IMR-90 (cell line): ENCODE data around the gene SLC2A10. TPM values are rescaled to one million over a fixed set of nuclear protein-coding genes. Genes with fewer than 3 reads are reported as not detected.

Experiments
- ATAC-seq: fragments of 200-7000 bp; cut with Tn5 transposase; 2 replicates; pipeline ENCODE4 v1.9.1; 2020; ENCODE audit warnings: low read depth, mild to moderate bottlenecking, moderate library complexity
- BruUV-seq: library from RNA; stranded (reverse); fragments of 400-500 nt; replicated peaks from 2 replicates; lab custom pipeline; 2021; lab: Mats Ljungman, UMichigan
- CTCF ChIA-PET: fragments of 300-600 bp; formaldehyde crosslinking; extraction: SDS; loops from one replicate; lab custom pipeline; 2021; ENCODE audit warnings: antibody characterized with exemption; lab: Yijun Ruan, JAX
- POLR2A ChIA-PET: fragments of 300-600 bp; sonication (Branson Sonifier 250); formaldehyde crosslinking; loops from one replicate; lab custom pipeline; 2022; ENCODE audit warnings: antibody characterized with exemption; ENCODE audit not compliant: unreplicated experiment; lab: Charles Lee
- DNase-seq: peaks from one replicate; pipeline ENCODE4 v3.0.0; 2013
- H2AFZ ChIP-seq: replicated peaks from 2 replicates; pipeline ENCODE3; 2013; ENCODE audit warnings: low read length, mild to moderate bottlenecking; ENCODE audit not compliant: poor library complexity
- H2AK5ac ChIP-seq: 2 replicates; pipeline ENCODE4 v1.6.1; 2013; ENCODE audit warnings: low read depth, low read length, inconsistent platforms
- H2AK9ac ChIP-seq: replicated peaks from 2 replicates; pipeline ENCODE3; 2013; ENCODE audit warnings: mild to moderate bottlenecking, low read depth, low read length, moderate library complexity; ENCODE audit not compliant: poor library complexity
- H2BK120ac ChIP-seq: 2 replicates; pipeline ENCODE4 v1.6.1; 2013; ENCODE audit warnings: low read depth, low read length, inconsistent platforms
- H2BK15ac ChIP-seq: 3 replicates; pipeline ENCODE4 v1.6.1; 2013; ENCODE audit warnings: low read depth, low read length, inconsistent platforms
- H2BK20ac ChIP-seq: 2 replicates; pipeline ENCODE4 v1.6.1; 2013; ENCODE audit warnings: low read depth, mild to moderate bottlenecking, inconsistent platforms, low read length, moderate library complexity
- H2BK5ac ChIP-seq: 2 replicates; pipeline ENCODE4 v1.6.1; 2013; ENCODE audit warnings: mild to moderate bottlenecking, low read depth, low read length, inconsistent platforms; ENCODE audit not compliant: poor library complexity, severe bottlenecking
- H3K14ac ChIP-seq: replicated peaks from 2 replicates; pipeline ENCODE4 v1.6.1; 2013; ENCODE audit warnings: low read depth, low read length, inconsistent platforms
- H3K18ac ChIP-seq: 2 replicates; pipeline ENCODE4 v1.6.1; 2013; ENCODE audit warnings: low read depth, low read length, control low read depth
- H3K23ac ChIP-seq: 2 replicates; pipeline ENCODE4 v1.6.1; 2013; ENCODE audit warnings: low read depth, low read length, inconsistent platforms
- H3K27ac ChIP-seq: 2 replicates; pipeline ENCODE4 v1.5.1; 2013; ENCODE audit warnings: mild to moderate bottlenecking, control low read depth, low read length; ENCODE audit not compliant: insufficient read depth
- H3K27me3 ChIP-seq: 2 replicates; pipeline ENCODE4 v1.6.1; 2013; ENCODE audit warnings: low read length; ENCODE audit not compliant: control insufficient read depth, insufficient read depth
- H3K36me3 ChIP-seq: 2 replicates; pipeline ENCODE4 v1.6.1; 2013; ENCODE audit warnings: low read length, mixed read lengths; ENCODE audit not compliant: control insufficient read depth, insufficient read depth
- H3K4ac ChIP-seq: 2 replicates; pipeline ENCODE4 v1.6.1; 2013; ENCODE audit warnings: low read depth, low read length, inconsistent platforms
- H3K4me1 ChIP-seq: 2 replicates; pipeline ENCODE4 v1.6.1; 2013; ENCODE audit warnings: low read length, mixed read lengths; ENCODE audit not compliant: control insufficient read depth, insufficient read depth
- H3K4me2 ChIP-seq: 2 replicates; pipeline ENCODE4 v1.6.1; 2013; ENCODE audit warnings: low read depth, mild to moderate bottlenecking, control low read depth, low read length, moderate library complexity
- H3K4me3 ChIP-seq: 2 replicates; pipeline ENCODE4 v1.5.1; 2013; ENCODE audit warnings: low read depth, mild to moderate bottlenecking, control low read depth, low read length, moderate library complexity; ENCODE audit not compliant: insufficient read depth
- H3K56ac ChIP-seq: 2 replicates; pipeline ENCODE4 v1.6.1; 2013; ENCODE audit warnings: low read length, inconsistent platforms; ENCODE audit not compliant: insufficient read depth; ENCODE audit errors: extremely low read depth
- H3K79me1 ChIP-seq, 2 experiments: 2 replicates each; pipeline ENCODE4 v1.6.1; 2013; ENCODE audit warnings: low read length in 2 of 2, inconsistent platforms in 1 of 2, low read depth in 1 of 2
- H3K9ac ChIP-seq: 2 replicates; pipeline ENCODE4 v1.6.1; 2013; ENCODE audit warnings: low read depth, low read length, control low read depth
- H3K9me1 ChIP-seq: 2 replicates; pipeline ENCODE4 v1.6.1; 2013; ENCODE audit warnings: low read length, inconsistent platforms; ENCODE audit not compliant: insufficient read depth
- H3K9me3 ChIP-seq: 2 replicates; pipeline ENCODE4 v1.6.1; 2013; ENCODE audit warnings: low read length; ENCODE audit not compliant: control insufficient read depth, insufficient read depth
- H4K20me1 ChIP-seq: 2 replicates; pipeline ENCODE4 v1.6.1; 2013; ENCODE audit warnings: low read length, inconsistent platforms; ENCODE audit not compliant: insufficient read depth
- H4K5ac ChIP-seq: 2 replicates; pipeline ENCODE4 v1.6.1; 2013; ENCODE audit warnings: mild to moderate bottlenecking, low read depth, low read length, control low read depth
- H4K8ac ChIP-seq, 2 experiments: 2 replicates each; pipeline ENCODE4 v1.6.1; 2013; ENCODE audit warnings: low read depth in 2 of 2, low read length in 2 of 2, control low read depth in 1 of 2, inconsistent platforms in 1 of 2
- H4K91ac ChIP-seq: 2 replicates; pipeline ENCODE4 v1.6.1; 2013; ENCODE audit warnings: low read depth, low read length, inconsistent platforms; ENCODE audit not compliant: insufficient read depth
- CTCF ChIP-seq: conservative IDR thresholded peaks from 2 replicates; pipeline ENCODE4 v1.5.1; 2012; ENCODE audit warnings: mild to moderate bottlenecking, low read depth, low read length, improper control_type of control experiment
- FOS ChIP-seq: fragments of 150-350 bp; IDR thresholded peaks from 2 replicates; pipeline ENCODE4 v1.6.1; 2016; ENCODE audit warnings: low read depth, low read length
- RAD21 ChIP-seq: IDR thresholded peaks from 2 replicates; pipeline ENCODE4 v1.6.1; 2012; ENCODE audit warnings: low read length, improper control_type of control experiment
- RFX5 ChIP-seq: IDR thresholded peaks from 2 replicates; pipeline ENCODE4 v1.8.0; 2012; ENCODE audit warnings: low read depth, mild to moderate bottlenecking, low read length, moderate library complexity
- WGBS, 2 experiments: methylation state at CpG; one replicate each; pipeline versions ENCODE4 v1.1.5 to v1.1.7; 2013; ENCODE audit warnings: missing lambda C conversion rate in 2 of 2; ENCODE audit not compliant: insufficient read length in 1 of 2; ENCODE audit errors: extremely low coverage in 2 of 2; 5-methylcytosine and 5-hydroxymethylcytosine counted together
- dilution Hi-C: fragments of 300-500 bp; cut with HindIII; formaldehyde crosslinking; loops from one replicate; pipeline ENCODE4 v1.14.3; 2018; ENCODE audit warnings: low sequenced_read_pairs; ENCODE audit not compliant: unreplicated experiment
- in situ Hi-C: fragments of 300-500 bp; cut with MboI; formaldehyde crosslinking; loops from 3 replicates; pipeline ENCODE4 v1.14.3; 2019; ENCODE audit warnings: low sequenced_read_pairs, inconsistent platforms, mixed read lengths
- intact Hi-C: fragments of 100-400 bp; cut with micrococcal nuclease; formaldehyde crosslinking; loops from 2 replicates; pipeline ENCODE4 v1.10.0; 2022
- polyA plus RNA-seq, 3 experiments: library from polyadenylated mRNA; depleted of rRNA; stranded (reverse); fragments of >200 nt; gene quantifications; 2 replicates each; pipeline ENCODE4 v1.2.3, GENCODE V29; 2012; ENCODE audit warnings: low replicate concordance in 1 of 3
- total RNA-seq: library from RNA; depleted of rRNA; stranded (reverse); fragments of >200 nt; gene quantifications from 2 replicates; pipeline ENCODE4 v1.2.3, GENCODE V29; 2012

Gene SLC2A10
- total and polyA plus RNA-seq, 2 of the 4 experiments (the other 2 are of a cell fraction), result 15.2 to 22.0 TPM

DNA sequence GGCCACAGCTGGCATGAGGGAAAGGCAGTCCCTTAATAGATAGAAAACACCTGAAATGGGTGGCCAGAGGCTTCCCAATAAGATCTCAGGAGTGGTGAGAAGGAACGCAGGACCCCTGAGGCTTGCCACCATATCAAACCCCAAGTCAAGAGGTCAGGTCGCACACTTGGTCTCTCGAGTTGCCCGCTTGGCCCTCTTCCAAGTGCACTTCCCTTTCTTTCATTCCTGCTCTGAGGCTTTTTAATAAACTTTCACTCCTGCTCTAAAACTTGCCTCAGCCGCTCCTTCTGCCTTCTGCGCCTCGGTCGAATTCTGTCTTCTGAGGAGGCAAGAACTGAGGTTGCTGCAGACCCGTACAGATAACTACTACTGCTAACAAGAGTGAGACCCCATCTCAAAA, 64.2 kb downstream of the SLC2A10 start:
- H3K27me3 ChIP-seq, result peaks cover 6% of the 10 kb centered on the region
- H4K5ac ChIP-seq, result no peak overlapping the region
- WGBS, 2 experiments, result 79% methylated on average over 6 of the region's 9 CpGs; no CpG with 5 or more reads in 1 of the 2 experiments
- no peak overlapping the region for H3K18ac ChIP-seq
- no peak overlapping the region for H3K27ac ChIP-seq
- no peak overlapping the region for H3K4ac ChIP-seq
- DNase-seq (no peak), ATAC-seq (no peak)
- no peak overlapping the region for H4K8ac ChIP-seq
- H4K20me1 ChIP-seq, result no peaks in the 10 kb centered on the region
- no peaks in the 10 kb centered on the region for H3K36me3 ChIP-seq
- H3K4me2 ChIP-seq, result no peak overlapping the region
- POLR2A ChIA-PET, result no interaction called here
- H2BK120ac ChIP-seq, result no peak overlapping the region
- H2AK5ac ChIP-seq, result no peak overlapping the region
- no peaks in the 10 kb centered on the region; the same call in 1 of the 2 replicates for H3K9me1 ChIP-seq
- H3K9ac ChIP-seq, result no peak overlapping the region
- H2BK20ac ChIP-seq, result no peak overlapping the region
- dilution Hi-C loops, result no loop called here
- no TSS peak for BruUV-seq
- intact Hi-C loops, result no loop called here
- H3K56ac ChIP-seq, result no peak overlapping the region
- no peak overlapping the region for H3K23ac ChIP-seq
- no peak overlapping the region for H4K91ac ChIP-seq
- H3K14ac ChIP-seq, result no peak overlapping the region
- no peaks in the 10 kb centered on the region for H3K79me1 ChIP-seq
- no peak overlapping the region for H2AK9ac ChIP-seq
- no peaks in the 10 kb centered on the region for H3K4me1 ChIP-seq
- no peaks in the 10 kb centered on the region for H3K9me3 ChIP-seq
- H2BK5ac ChIP-seq, result no peak overlapping the region
- in situ Hi-C loops, result loop anchor here (25.0 kb wide), 1 partner anchor 239 kb away; no protein-coding TSS in a partner anchor
- no peak overlapping the region for H2BK15ac ChIP-seq
- CTCF ChIA-PET, result no interaction called here
- H3K4me3 ChIP-seq, result no peak overlapping the region
- no peak overlapping the region for H2AFZ ChIP-seq
- TF ChIP-seq CTCF (no peak), RFX5 (no peak), RAD21 (no peak), FOS (no peak)
